Glomerular visceral epithelial cell (primary cell): Measurements from ENCODE around the gene MAD1L1.
A peak's percentile ranks its signal among the peaks of the same experiment; 100 is the strongest.
"Not testable (repeated sequence)": the region's sequence is repeated elsewhere in the genome, so short reads cannot be mapped to it uniquely, and the experiment has no call there.

Source experiments
- DNase-seq: peaks from one replicate; pipeline ENCODE4 v3.0.0-alpha.2; 2016; ENCODE audit errors: extremely low spot score

Gene MAD1L1

GRCh38 chr7:1973321-1974251, 259.2 kb downstream of the MAD1L1 start:
- DNase-seq, result no peak

GRCh38 chr7:1972744-1973143, 260.0 kb downstream of the MAD1L1 start:
- DNase-seq, result no peak

- DNase-seq, result no peak
Observed at GRCh38 chr7:1971946-1972654, 260.6 kb downstream of the MAD1L1 start.

GRCh38 chr7:1970895-1971294, 261.9 kb downstream of the MAD1L1 start:
- DNase-seq, result no peak

- DNase-seq, result not testable (repeated sequence)
Observed at GRCh38 chr7:1970285-1970660, 262.5 kb downstream of the MAD1L1 start.

- DNase-seq, result no peak
Observed at GRCh38 chr7:1969459-1970284, 263.1 kb downstream of the MAD1L1 start.

GRCh38 chr7:1968397-1969111, 264.2 kb downstream of the MAD1L1 start:
- no peak for DNase-seq

GRCh38 chr7:1967512-1968396, 265.0 kb downstream of the MAD1L1 start:
- DNase-seq, result no peak

- DNase-seq, result no peak
Observed at GRCh38 chr7:1966631-1967200, 266.0 kb downstream of the MAD1L1 start.

- DNase-seq, result no peak
Observed at GRCh38 chr7:1965579-1966294, 267.0 kb downstream of the MAD1L1 start.

- DNase-seq, result no peak
Observed at GRCh38 chr7:1964913-1965578, 267.7 kb downstream of the MAD1L1 start.

- no peak for DNase-seq
Observed at GRCh38 chr7:1964211-1964912, 268.4 kb downstream of the MAD1L1 start.

- no peak for DNase-seq
Observed at GRCh38 chr7:1963575-1963974, 269.2 kb downstream of the MAD1L1 start.

GRCh38 chr7:1961701-1962276, 271.0 kb downstream of the MAD1L1 start:
- DNase-seq, result peak; percentile 94

- DNase-seq, result no peak
Observed at GRCh38 chr7:1959305-1959704, 273.4 kb downstream of the MAD1L1 start.

GRCh38 chr7:1957471-1958225, 275.1 kb downstream of the MAD1L1 start:
- DNase-seq, result no peak
